ENCODE measurements around the gene DOC2B.

- TF ChIP-seq TCF7L2 (IDR thresholded peaks at IDR 0.05; ENCODE audit: borderline replicate concordance, extremely low read depth, insufficient read depth, insufficient read length) (no peak), EZH2phosphoT487 (IDR thresholded peaks at IDR 0.05; ENCODE audit: borderline replicate concordance) (no peak), CTCF (IDR thresholded peaks at IDR 0.05 in 2 of 3, conservative IDR thresholded peaks at IDR 0.05 in 1 of 3; ENCODE audit: borderline replicate concordance in 1 of 3, insufficient read depth in 1 of 3, low read depth in 2 of 3, low read length in 2 of 3) (no peak), EZH2 (IDR thresholded peaks at IDR 0.05) (no peak), POLR2AphosphoS5 (IDR thresholded peaks at IDR 0.05; ENCODE audit: low read depth, low read length) (no peak), RAD21 (IDR thresholded peaks at IDR 0.05; ENCODE audit: low read depth) (no peak), POLR2A (IDR thresholded peaks at IDR 0.05; ENCODE audit: borderline replicate concordance, extremely low read depth, insufficient read depth, insufficient read length) (no peak), SIN3A (IDR thresholded peaks at IDR 0.05; ENCODE audit: low read depth) (no peak), ZNF274 (IDR thresholded peaks at IDR 0.05; ENCODE audit: low read depth, low read length) (no peak), FOSL1 (IDR thresholded peaks at IDR 0.05; ENCODE audit: low read depth) (no peak), ELF1 (IDR thresholded peaks at IDR 0.05; ENCODE audit: borderline replicate concordance, low read depth) (no peak)
- TF ChIP-seq, protein P1, sequence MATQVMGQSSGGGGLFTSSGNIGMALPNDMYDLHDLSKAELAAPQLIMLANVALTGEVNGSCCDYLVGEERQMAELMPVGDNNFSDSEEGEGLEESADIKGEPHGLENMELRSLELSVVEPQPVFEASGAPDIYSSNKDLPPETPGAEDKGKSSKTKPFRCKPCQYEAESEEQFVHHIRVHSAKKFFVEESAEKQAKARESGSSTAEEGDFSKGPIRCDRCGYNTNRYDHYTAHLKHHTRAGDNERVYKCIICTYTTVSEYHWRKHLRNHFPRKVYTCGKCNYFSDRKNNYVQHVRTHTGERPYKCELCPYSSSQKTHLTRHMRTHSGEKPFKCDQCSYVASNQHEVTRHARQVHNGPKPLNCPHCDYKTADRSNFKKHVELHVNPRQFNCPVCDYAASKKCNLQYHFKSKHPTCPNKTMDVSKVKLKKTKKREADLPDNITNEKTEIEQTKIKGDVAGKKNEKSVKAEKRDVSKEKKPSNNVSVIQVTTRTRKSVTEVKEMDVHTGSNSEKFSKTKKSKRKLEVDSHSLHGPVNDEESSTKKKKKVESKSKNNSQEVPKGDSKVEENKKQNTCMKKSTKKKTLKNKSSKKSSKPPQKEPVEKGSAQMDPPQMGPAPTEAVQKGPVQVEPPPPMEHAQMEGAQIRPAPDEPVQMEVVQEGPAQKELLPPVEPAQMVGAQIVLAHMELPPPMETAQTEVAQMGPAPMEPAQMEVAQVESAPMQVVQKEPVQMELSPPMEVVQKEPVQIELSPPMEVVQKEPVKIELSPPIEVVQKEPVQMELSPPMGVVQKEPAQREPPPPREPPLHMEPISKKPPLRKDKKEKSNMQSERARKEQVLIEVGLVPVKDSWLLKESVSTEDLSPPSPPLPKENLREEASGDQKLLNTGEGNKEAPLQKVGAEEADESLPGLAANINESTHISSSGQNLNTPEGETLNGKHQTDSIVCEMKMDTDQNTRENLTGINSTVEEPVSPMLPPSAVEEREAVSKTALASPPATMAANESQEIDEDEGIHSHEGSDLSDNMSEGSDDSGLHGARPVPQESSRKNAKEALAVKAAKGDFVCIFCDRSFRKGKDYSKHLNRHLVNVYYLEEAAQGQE (IDR thresholded peaks at IDR 0.05; ENCODE audit: low read depth): no peak
Measured at GRCh38 chr17:214881-215331, 33.5 kb upstream of the DOC2B start.

All from HCT116 (cell line).